CD14-positive monocyte (primary cell): ENCODE data around the gene TMEM129. TPM values are rescaled to one million over a fixed set of nuclear protein-coding genes. Genes with fewer than 3 reads are reported as not detected.

Experiments
- DNase-seq, 3 donors: peaks; one replicate each; pipeline ENCODE4 v3.0.0-alpha.2; 2011 to 2022
- H2AFZ ChIP-seq: 2 replicates; pipeline ENCODE4 v1.6.0; 2012; ENCODE audit warnings: mild to moderate bottlenecking, low read depth, low read length, inconsistent platforms; ENCODE audit not compliant: insufficient read depth, poor library complexity, severe bottlenecking
- H3K27ac ChIP-seq, 2 donors: 1 replicate in 1 of 2; 2 replicates in 1 of 2; pipeline ENCODE4 v1.5.1; 2012 to 2013; ENCODE audit warnings: low read length in 2 of 2, control low read depth in 1 of 2, inconsistent platforms in 1 of 2, low read depth in 1 of 2, mild to moderate bottlenecking in 1 of 2
- H3K27me3 ChIP-seq, 2 donors: one replicate each; pipeline versions ENCODE4 v1.6.0 to v1.6.1; 2011 to 2013; ENCODE audit warnings: low read length in 2 of 2; ENCODE audit not compliant: control insufficient read depth in 2 of 2, insufficient read depth in 2 of 2
- H3K36me3 ChIP-seq, 2 donors: replicated peaks in 1 of 2; 1 replicate in 1 of 2; 2 replicates in 1 of 2; pipeline versions ENCODE4 v1.5.1 to v1.6.1; 2012 to 2013; ENCODE audit warnings: low read length in 2 of 2, control low read depth in 1 of 2, inconsistent platforms in 1 of 2, mild to moderate bottlenecking in 1 of 2; ENCODE audit not compliant: insufficient read depth in 2 of 2, control insufficient read depth in 1 of 2
- H3K4me1 ChIP-seq, 2 donors: 1 replicate in 1 of 2; 2 replicates in 1 of 2; pipeline versions ENCODE4 v1.5.1 to v1.6.1; 2012 to 2013; ENCODE audit warnings: low read length in 2 of 2, control low read depth in 1 of 2, inconsistent platforms in 1 of 2, mild to moderate bottlenecking in 1 of 2, moderate library complexity in 1 of 2; ENCODE audit not compliant: insufficient read depth in 2 of 2, control insufficient read depth in 1 of 2
- H3K4me2 ChIP-seq: replicated peaks from 2 replicates; pipeline ENCODE3; 2012; ENCODE audit warnings: low read length, moderate library complexity, mild to moderate bottlenecking; ENCODE audit not compliant: poor library complexity, severe bottlenecking; ENCODE audit errors: extremely low read depth
- H3K4me3 ChIP-seq, 3 experiments: fragments of 200-600 bp in 1 of 3; sonication (generic) in 1 of 3; replicated peaks in 1 of 3; 1 replicate in 2 of 3; 2 replicates in 1 of 3; pipeline ENCODE4 v1.5.1; 2011 to 2013; ENCODE audit warnings: low read length in 3 of 3, mild to moderate bottlenecking in 3 of 3, control low read depth in 2 of 3, low read depth in 2 of 3, inconsistent platforms in 1 of 3, moderate library complexity in 1 of 3
- H3K79me2 ChIP-seq: 2 replicates; pipeline ENCODE4 v1.6.0; 2012; ENCODE audit warnings: mild to moderate bottlenecking, control low read depth, inconsistent platforms, low read length, moderate library complexity; ENCODE audit not compliant: insufficient read depth
- H3K9ac ChIP-seq: 2 replicates; pipeline ENCODE4 v1.6.0; 2017; ENCODE audit warnings: low read length, mild to moderate bottlenecking; ENCODE audit not compliant: insufficient read depth, poor library complexity, severe bottlenecking
- H3K9me3 ChIP-seq, 2 donors: replicated peaks in 1 of 2; 1 replicate in 1 of 2; 2 replicates in 1 of 2; pipeline versions ENCODE4 v1.5.1 to v1.6.1; 2012 to 2013; ENCODE audit warnings: low read length in 2 of 2, control low read depth in 1 of 2; ENCODE audit not compliant: control insufficient read depth in 1 of 2, insufficient read depth in 1 of 2
- H4K20me1 ChIP-seq: 2 replicates; pipeline ENCODE4 v1.6.0; 2012; ENCODE audit warnings: mild to moderate bottlenecking, low read length, control low read depth, moderate library complexity; ENCODE audit not compliant: insufficient read depth
- H3K27ac Mint-ChIP-seq, 7 donors: one replicate each; pipeline ENCODE4 v1.8.0; 2020; ENCODE audit warnings: mild to moderate bottlenecking in 7 of 7, mixed read lengths in 7 of 7, moderate library complexity in 6 of 7, inconsistent platforms in 2 of 7
- H3K27me3 Mint-ChIP-seq, 3 donors: one replicate each; pipeline ENCODE4 v1.8.0; 2021 to 2022; ENCODE audit warnings: low read depth in 3 of 3, mild to moderate bottlenecking in 3 of 3, mixed read lengths in 3 of 3, moderate library complexity in 3 of 3, inconsistent platforms in 1 of 3
- H3K36me3 Mint-ChIP-seq, 2 donors: one replicate each; pipeline ENCODE4 v1.8.0; 2020; ENCODE audit warnings: mixed read lengths in 2 of 2, inconsistent platforms in 1 of 2, mild to moderate bottlenecking in 1 of 2
- H3K4me1 Mint-ChIP-seq: one replicate; pipeline ENCODE4 v1.8.0; 2020; ENCODE audit warnings: mild to moderate bottlenecking, mixed read lengths
- H3K4me3 Mint-ChIP-seq, 2 donors: one replicate each; pipeline ENCODE4 v1.8.0; 2020; ENCODE audit warnings: mild to moderate bottlenecking in 2 of 2, mixed read lengths in 2 of 2, moderate library complexity in 1 of 2
- H3K9me3 Mint-ChIP-seq, 7 donors: one replicate each; pipeline ENCODE4 v1.8.0; 2020 to 2022; ENCODE audit warnings: mixed read lengths in 7 of 7, mild to moderate bottlenecking in 6 of 7, moderate library complexity in 6 of 7, inconsistent platforms in 2 of 7
- WGBS: methylation state at CpG from one replicate; pipeline ENCODE4 v1.1.5; 2013; ENCODE audit warnings: missing lambda C conversion rate; ENCODE audit not compliant: insufficient coverage; 5-methylcytosine and 5-hydroxymethylcytosine counted together
- intact Hi-C, 2 donors: fragments of 100-400 bp; cut with micrococcal nuclease; formaldehyde crosslinking; loops; one replicate each; pipeline versions ENCODE4 v1.15.0 to v1.15.1; 2023
- polyA plus RNA-seq, 3 donors: library from polyadenylated mRNA; depleted of rRNA in 1 of 3; unstranded in 2 of 3; stranded (reverse) in 1 of 3; fragments of 300-500 nt in 2 of 3; fragments of >200 nt in 1 of 3; fragmentation: Illumina TruSeq in 2 of 3; gene quantifications; 1 replicate in 2 of 3; 2 replicates in 1 of 3; pipeline ENCODE4 v1.2.3, GENCODE V29; 2012 to 2021
- TF ChIP-seq, protein P1 (sequence below): fragments of 200-600 bp; IDR thresholded peaks from one replicate; pipeline ENCODE4 v1.8.0; 2022; ENCODE audit warnings: antibody characterized with exemption, mild to moderate bottlenecking

Gene TMEM129
- polyA plus RNA-seq, 3 donors = 22.4 to 40.2 (median 24.1) TPM

DNA sequence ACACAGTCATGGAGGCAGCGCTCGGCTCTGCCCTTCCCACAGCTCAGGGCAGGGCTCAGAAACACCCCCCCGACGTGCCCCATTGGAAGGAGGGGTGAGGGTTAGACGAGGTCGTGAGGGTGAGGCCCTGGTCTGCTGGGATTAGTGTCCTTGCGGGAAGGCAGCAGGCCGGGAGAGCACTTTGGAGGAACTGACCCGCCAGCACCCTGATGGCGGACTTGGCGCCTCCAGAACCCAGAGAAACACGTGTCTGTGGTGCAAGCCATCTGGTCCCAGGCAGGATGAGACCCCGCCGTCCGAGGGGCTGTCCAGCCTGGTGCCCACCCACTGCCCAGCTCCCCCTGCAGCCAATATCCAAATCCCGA, 26.5 kb upstream of the TMEM129 start:
- intact Hi-C loops = loop anchor here (2.0 to 5.0 kb wide), 2 partner anchors 150 to 151 kb away; no protein-coding TSS in a partner anchor
- Mint-ChIP-seq H3K27ac (no peak overlapping the region), H3K27me3 (peaks cover 1 to 6% (median 1%) of the 10 kb centered on the region in 3 donors), H3K4me3 (no peak overlapping the region), H3K9me3 (peaks cover 0 to 4% (median 0%) of the 10 kb centered on the region in 7 donors), H3K4me1 (peaks cover 3% of the 10 kb centered on the region), H3K36me3 (peaks cover 25 to 32% of the 10 kb centered on the region in 2 donors)
- H3K9me3 ChIP-seq = no peaks in the 10 kb centered on the region
- peaks cover 10% of the 10 kb centered on the region for H4K20me1 ChIP-seq
- no peak overlapping the region for H3K27ac ChIP-seq
- WGBS = 81% methylated on average over 14 of the region's 16 CpGs
- peaks cover 13 to 15% of the 10 kb centered on the region in 2 donors for H3K4me1 ChIP-seq
- no peak overlapping the region for H3K9ac ChIP-seq
- H3K4me2 ChIP-seq = no peak overlapping the region
- peaks cover 0 to 6% of the 10 kb centered on the region in 2 donors for H3K27me3 ChIP-seq
- no peak overlapping the region for H2AFZ ChIP-seq
- TF ChIP-seq, protein P1, sequence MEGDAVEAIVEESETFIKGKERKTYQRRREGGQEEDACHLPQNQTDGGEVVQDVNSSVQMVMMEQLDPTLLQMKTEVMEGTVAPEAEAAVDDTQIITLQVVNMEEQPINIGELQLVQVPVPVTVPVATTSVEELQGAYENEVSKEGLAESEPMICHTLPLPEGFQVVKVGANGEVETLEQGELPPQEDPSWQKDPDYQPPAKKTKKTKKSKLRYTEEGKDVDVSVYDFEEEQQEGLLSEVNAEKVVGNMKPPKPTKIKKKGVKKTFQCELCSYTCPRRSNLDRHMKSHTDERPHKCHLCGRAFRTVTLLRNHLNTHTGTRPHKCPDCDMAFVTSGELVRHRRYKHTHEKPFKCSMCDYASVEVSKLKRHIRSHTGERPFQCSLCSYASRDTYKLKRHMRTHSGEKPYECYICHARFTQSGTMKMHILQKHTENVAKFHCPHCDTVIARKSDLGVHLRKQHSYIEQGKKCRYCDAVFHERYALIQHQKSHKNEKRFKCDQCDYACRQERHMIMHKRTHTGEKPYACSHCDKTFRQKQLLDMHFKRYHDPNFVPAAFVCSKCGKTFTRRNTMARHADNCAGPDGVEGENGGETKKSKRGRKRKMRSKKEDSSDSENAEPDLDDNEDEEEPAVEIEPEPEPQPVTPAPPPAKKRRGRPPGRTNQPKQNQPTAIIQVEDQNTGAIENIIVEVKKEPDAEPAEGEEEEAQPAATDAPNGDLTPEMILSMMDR = no peak
- no peaks in the 10 kb centered on the region for H3K79me2 ChIP-seq
- H3K4me3 ChIP-seq = no peak overlapping the region
- DNase-seq = no peak
- H3K36me3 ChIP-seq = peaks cover 22 to 32% of the 10 kb centered on the region in 2 donors

DNA sequence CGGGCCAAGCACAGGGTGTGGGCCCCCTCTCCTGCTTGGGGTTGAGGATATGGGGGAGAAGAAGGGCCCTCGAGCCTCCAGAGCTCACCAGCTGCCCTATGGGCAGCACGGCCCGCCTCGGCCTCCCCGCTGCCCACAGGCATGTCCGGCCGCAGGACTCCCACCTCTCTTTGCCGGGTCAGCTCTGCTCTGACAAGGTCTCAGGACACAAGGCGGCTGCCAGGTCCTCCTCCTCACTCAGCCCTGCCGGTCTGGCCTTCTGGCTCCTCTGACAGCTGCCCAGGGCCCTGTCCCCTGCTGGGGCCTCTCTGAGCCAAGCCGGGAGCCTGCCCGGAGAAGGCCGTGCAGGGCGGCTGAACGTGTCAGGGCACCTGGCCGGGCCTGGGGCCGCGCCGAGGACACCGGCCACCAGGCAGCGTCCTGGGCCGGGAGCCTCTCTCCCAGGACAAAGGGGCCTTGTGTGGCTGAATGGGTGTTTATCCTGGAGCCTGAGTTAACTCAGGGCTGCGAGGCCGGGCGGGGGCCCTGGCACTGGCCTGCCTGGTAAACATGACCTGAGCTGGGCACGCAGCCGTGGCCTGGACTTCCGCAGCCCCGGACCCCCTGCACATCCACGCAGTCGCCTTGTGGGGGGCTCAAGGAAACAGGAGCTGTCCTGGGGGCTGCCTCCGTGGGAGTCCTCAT, 25.9 kb upstream of the TMEM129 start:
- Histone ChIP-seq H3K9me3 (no peaks in the 10 kb centered on the region), H3K36me3 (peaks cover 27 to 37% of the 10 kb centered on the region in 2 donors), H3K9ac (no peak overlapping the region), H3K27ac (no peak overlapping the region), H3K4me3 (no peak overlapping the region), H2AFZ (no peak overlapping the region), H3K4me2 (no peak overlapping the region), H3K79me2 (no peaks in the 10 kb centered on the region), H3K27me3 (peaks cover 0 to 6% of the 10 kb centered on the region in 2 donors), H4K20me1 (peaks cover 10% of the 10 kb centered on the region), H3K4me1 (peaks cover 8 to 10% of the 10 kb centered on the region in 2 donors)
- intact Hi-C loops = loop anchor here (2.0 to 5.0 kb wide), 2 partner anchors 150 to 152 kb away; no protein-coding TSS in a partner anchor
- peaks cover 0 to 4% (median 0%) of the 10 kb centered on the region in 7 donors for H3K9me3 Mint-ChIP-seq
- H3K36me3 Mint-ChIP-seq = peaks cover 30 to 37% of the 10 kb centered on the region in 2 donors
- H3K27me3 Mint-ChIP-seq = peaks cover 1 to 6% (median 1%) of the 10 kb centered on the region in 3 donors
- 89% methylated on average over 30 of the region's 33 CpGs for WGBS
- TF ChIP-seq, protein P1 = no peak
- peak overlapping the region in 2 of 7 donors; percentile 18 to 41 for H3K27ac Mint-ChIP-seq
- H3K4me3 Mint-ChIP-seq = no peak overlapping the region
- H3K4me1 Mint-ChIP-seq = peaks cover under 1% of the 10 kb centered on the region
- DNase-seq = no peak
